ENCODE results near the gene MT1M.

MT1M gene

DNA sequence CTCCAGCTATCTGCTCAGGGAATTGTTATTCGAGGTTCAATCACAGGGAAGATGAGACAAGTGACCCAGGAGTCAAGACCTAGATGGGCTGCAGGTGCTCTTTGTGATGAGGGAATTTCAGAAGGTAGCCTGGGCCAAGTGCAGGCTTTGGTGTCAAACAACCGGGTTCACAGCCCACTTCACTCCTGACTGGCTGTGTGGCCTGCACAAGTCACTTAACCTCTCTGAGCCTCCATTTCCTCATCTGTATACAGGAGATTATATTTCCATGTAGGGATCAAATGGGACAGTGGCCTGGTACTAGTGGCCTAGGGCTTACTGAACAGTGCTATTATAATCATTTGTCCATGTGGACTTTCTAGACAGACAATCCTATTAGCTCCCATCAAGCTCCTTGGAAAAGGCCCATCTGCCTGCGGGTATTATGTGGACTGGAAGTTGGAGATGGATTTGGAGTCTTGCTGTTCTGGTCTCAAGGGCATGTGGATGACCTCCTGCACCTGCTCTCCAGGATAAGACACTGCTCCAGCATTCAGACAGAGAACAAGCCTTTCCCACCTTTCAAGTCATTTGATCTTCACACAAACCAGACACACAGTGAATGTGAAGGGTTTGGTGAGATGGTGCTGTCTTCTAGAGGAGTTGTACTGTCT lies 46.7 kb downstream of the MT1M start:
- TF ChIP-seq, protein P1, sequence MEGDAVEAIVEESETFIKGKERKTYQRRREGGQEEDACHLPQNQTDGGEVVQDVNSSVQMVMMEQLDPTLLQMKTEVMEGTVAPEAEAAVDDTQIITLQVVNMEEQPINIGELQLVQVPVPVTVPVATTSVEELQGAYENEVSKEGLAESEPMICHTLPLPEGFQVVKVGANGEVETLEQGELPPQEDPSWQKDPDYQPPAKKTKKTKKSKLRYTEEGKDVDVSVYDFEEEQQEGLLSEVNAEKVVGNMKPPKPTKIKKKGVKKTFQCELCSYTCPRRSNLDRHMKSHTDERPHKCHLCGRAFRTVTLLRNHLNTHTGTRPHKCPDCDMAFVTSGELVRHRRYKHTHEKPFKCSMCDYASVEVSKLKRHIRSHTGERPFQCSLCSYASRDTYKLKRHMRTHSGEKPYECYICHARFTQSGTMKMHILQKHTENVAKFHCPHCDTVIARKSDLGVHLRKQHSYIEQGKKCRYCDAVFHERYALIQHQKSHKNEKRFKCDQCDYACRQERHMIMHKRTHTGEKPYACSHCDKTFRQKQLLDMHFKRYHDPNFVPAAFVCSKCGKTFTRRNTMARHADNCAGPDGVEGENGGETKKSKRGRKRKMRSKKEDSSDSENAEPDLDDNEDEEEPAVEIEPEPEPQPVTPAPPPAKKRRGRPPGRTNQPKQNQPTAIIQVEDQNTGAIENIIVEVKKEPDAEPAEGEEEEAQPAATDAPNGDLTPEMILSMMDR (conservative IDR thresholded peaks at IDR 0.05; ENCODE audit: low read depth, low read length) = no peak
- DNase-seq (ENCODE audit: low read depth) = no peak
- no peak overlapping the region for H3K4me3 ChIP-seq (ENCODE audit: low read length)

DNA sequence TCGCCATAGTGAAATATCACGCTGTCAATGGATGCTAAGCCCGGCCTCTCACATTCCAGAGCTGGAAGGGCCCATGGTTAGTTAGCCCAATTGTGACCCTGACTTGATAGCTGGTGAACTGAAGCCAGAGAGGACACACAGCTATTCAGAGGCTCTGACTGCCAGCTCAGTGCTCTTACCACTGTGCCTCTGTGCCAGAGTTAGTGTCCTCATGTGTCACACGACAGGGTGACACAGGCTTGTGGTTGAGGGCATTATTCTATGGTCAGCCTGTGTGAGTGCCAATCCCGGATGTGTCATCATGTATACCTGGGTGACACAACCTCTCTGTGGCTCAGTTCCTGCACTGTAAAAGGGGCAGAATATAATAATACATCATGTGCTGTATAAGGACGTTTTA lies 47.4 kb downstream of the MT1M start:
- H3K4me3 ChIP-seq (ENCODE audit: low read length) = no peak overlapping the region
- TF ChIP-seq, protein P1 (conservative IDR thresholded peaks at IDR 0.05; ENCODE audit: low read depth, low read length) = no peak
- DNase-seq (ENCODE audit: low read depth) = no peak

DNA sequence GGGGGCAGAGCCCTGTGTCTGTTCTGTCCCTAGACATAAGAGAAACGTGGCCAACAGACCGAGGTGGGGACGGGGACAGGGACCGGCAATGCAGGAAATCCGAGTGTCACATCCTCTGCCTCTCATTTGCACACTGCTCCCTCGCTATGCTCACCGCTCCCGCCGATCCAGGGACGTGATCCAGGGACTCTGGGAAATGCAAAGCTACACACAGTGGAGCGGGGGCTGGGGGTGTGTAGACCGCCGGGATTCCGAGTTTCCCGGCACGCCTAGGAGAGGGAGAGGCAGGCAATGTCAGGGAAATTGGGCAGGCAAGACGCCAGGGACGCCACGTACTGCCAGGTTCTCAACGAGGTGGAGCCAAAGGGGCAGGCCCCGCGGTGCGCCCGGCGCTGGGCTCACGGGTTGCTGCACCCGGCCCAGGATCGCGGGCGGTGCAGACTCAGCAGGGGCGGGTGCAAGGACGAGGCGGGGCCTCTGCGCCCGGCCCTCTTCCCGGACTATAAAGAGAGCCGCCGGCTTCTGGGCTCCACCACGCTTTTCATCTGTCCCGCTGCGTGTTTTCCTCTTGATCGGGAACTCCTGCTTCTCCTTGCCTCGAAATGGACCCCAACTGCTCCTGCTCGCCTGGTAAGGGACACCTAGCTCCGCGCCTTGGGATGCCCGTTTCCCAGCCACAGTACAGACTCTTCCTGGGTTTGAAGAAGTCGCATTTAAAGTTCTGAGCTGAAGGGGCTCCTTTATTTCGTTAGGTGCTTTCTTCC lies 49.7 kb downstream of the MT1M start, which contains the start of gene MT1X:
MT1X (plus strand) TSS at position 532 of the 764 bp plus-strand sequence; CDS start at position 603, 71 bp downstream.
- TF ChIP-seq, protein P1 (conservative IDR thresholded peaks at IDR 0.05; ENCODE audit: low read depth, low read length) = no peak
- no peak for DNase-seq (ENCODE audit: low read depth)
- peak within 1 kb of the TSS; percentile 70 for H3K4me3 ChIP-seq (ENCODE audit: low read length)

DNA sequence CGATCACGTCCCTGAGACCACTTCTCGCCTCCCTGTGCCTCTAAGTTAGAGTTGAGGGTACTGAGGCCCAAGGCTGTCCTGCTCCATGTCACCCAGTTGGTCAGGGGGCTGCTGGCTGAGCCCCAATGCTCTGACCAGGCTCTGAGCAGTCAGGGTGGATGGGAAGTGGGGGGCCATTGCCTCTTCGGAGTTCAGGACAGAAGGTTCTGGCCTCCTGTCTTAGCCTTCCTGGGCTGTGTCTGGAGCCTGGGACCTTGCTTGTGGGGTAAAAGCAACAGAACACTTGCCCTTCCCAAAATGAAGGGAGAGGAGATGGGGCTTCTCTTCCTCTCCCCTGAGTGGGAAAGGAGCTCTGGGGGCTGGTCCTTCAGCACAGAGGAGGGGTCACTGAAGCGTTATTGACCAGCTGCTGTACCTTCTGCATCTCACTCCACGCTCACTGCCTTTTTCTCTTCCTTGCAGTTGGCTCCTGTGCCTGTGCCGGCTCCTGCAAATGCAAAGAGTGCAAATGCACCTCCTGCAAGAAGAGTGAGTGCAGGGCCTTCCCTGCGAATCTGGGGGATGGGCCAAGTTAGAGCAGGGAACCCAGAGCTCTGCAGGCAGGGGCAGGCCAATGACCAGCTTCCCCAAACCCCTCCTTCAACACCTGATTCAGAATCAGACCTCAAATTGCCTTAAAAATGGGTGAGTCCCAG lies 50.4 kb downstream of the MT1M start:
- DNase-seq (ENCODE audit: low read depth) = no peak
- peak overlapping the region; percentile 70 for H3K4me3 ChIP-seq (ENCODE audit: low read length)
- TF ChIP-seq, protein P1 (conservative IDR thresholded peaks at IDR 0.05; ENCODE audit: low read depth, low read length) = no peak

Measured in retinal pigment epithelial cell (primary cell).